Right cardiac atrium (tissue), 5 donors: ENCODE measurements around the gene PECR. TPM values are rescaled to one million over a fixed set of nuclear protein-coding genes. Genes with fewer than 3 reads are reported as not detected.

Experiments used
- ATAC-seq, 2 donors: fragments of 200-7000 bp; cut with Tn5 transposase; one replicate each; pipeline versions ENCODE4 v1.8.0 to v1.9.1; 2020; ENCODE audit warnings: moderate library complexity in 2 of 2, mild to moderate bottlenecking in 1 of 2
- DNase-seq, 3 donors: peaks; one replicate each; pipeline ENCODE4 v3.0.0-alpha.2; 2020
- H3K27ac ChIP-seq: one replicate; pipeline ENCODE4 v1.5.1; 2013; ENCODE audit warnings: mild to moderate bottlenecking, low read length, control low read depth, moderate library complexity
- H3K27me3 ChIP-seq: one replicate; pipeline ENCODE4 v1.6.1; 2013; ENCODE audit not compliant: control insufficient read depth, insufficient read depth
- H3K4me1 ChIP-seq: one replicate; pipeline ENCODE4 v1.6.1; 2013; ENCODE audit warnings: low read length; ENCODE audit not compliant: control insufficient read depth, insufficient read depth
- H3K4me3 ChIP-seq: one replicate; pipeline ENCODE4 v1.5.1; 2013; ENCODE audit warnings: low read length, control low read depth
- H3K9me3 ChIP-seq: one replicate; pipeline ENCODE4 v1.6.1; 2013; ENCODE audit warnings: low read length; ENCODE audit not compliant: control insufficient read depth
- WGBS: extraction: QIAGEN DNeasy Blood & Tissue Kit; methylation state at CpG from one replicate; pipeline ENCODE4 v1.1.7; 2013; 5-methylcytosine and 5-hydroxymethylcytosine counted together
- intact Hi-C, 4 donors: fragments of 100-400 bp; cut with DNase I; formaldehyde crosslinking; loops; one replicate each; pipeline versions ENCODE4 v1.11.0 to v1.14.0; 2022 to 2023
- polyA plus RNA-seq: library from polyadenylated mRNA; stranded (reverse); fragments of 200-250 nt; gene quantifications from one replicate; pipeline ENCODE4 v1.2.3, GENCODE V29; 2013
- total RNA-seq, 4 donors: library from RNA; stranded (reverse); fragmentation: NEBNext Ultra II Directional; extraction: Animal tissue kit (Norgen Biotek cat#: 25700); gene quantifications; one replicate each; pipeline ENCODE4 v1.2.1, GENCODE V29; 2021
- donor health status: healthy with polysubstance abuse.
- donor health status: DM: no; HTN: yes; CAD: no.
- donor health status: DM: no; HTN: no; CAD: no.
- donor health status: DM: no; HTN: yes; CAD: no; lungs with severe emphysema.
- donor health status: DM: yes; HTN: yes; CAD: no.

The PECR gene
- total and polyA plus RNA-seq, 5 donors, result 2.9 to 7.9 (median 5.3) TPM

GRCh38 chr2:216069028-216069427 is 12.6 kb downstream of the PECR start:
- intact Hi-C loops, result no loop called here
- no peak for ATAC-seq
- no peak for DNase-seq

GRCh38 chr2:216066230-216066629 is 15.4 kb downstream of the PECR start:
- intact Hi-C loops, result no loop called here
- WGBS, result 79% methylated on average over 5 of the region's 5 CpGs
- no peaks in the 10 kb centered on the region for H3K9me3 ChIP-seq
- DNase-seq (no peak), ATAC-seq (no peak)
- no peaks in the 10 kb centered on the region for H3K27me3 ChIP-seq
- H3K4me1 ChIP-seq, result no peaks in the 10 kb centered on the region
- no peak overlapping the region for H3K4me3 ChIP-seq
- no peak overlapping the region for H3K27ac ChIP-seq

More at GRCh38 chr2:216069028-216069427, 12.6 kb downstream of the PECR start:
- Histone ChIP-seq H3K4me3 (no peak overlapping the region), H3K9me3 (no peaks in the 10 kb centered on the region), H3K4me1 (no peaks in the 10 kb centered on the region), H3K27me3 (no peaks in the 10 kb centered on the region), H3K27ac (no peak overlapping the region)
- 89% methylated on average over 2 of the region's 2 CpGs for WGBS

- H3K4me1 ChIP-seq, result no peaks in the 10 kb centered on the region
- H3K27me3 ChIP-seq, result no peaks in the 10 kb centered on the region
- ATAC-seq (no peak), DNase-seq (no peak)
- no peaks in the 10 kb centered on the region for H3K9me3 ChIP-seq
- 82% methylated on average over 1 of the region's 1 CpG for WGBS
- no peak overlapping the region for H3K4me3 ChIP-seq
- H3K27ac ChIP-seq, result no peak overlapping the region
- intact Hi-C loops, result no loop called here
These were observed 16.9 kb downstream of the PECR start for GRCh38 chr2:216064665-216065064.

GRCh38 chr2:216064014-216064630 is 17.5 kb downstream of the PECR start:
- intact Hi-C loops, result no loop called here
- ATAC-seq (no peak), DNase-seq (no peak)
- Histone ChIP-seq H3K9me3 (no peaks in the 10 kb centered on the region), H3K4me3 (no peak overlapping the region), H3K27ac (no peak overlapping the region), H3K27me3 (no peaks in the 10 kb centered on the region), H3K4me1 (no peaks in the 10 kb centered on the region)
- WGBS, result 90% methylated on average over 2 of the region's 2 CpGs

DNA sequence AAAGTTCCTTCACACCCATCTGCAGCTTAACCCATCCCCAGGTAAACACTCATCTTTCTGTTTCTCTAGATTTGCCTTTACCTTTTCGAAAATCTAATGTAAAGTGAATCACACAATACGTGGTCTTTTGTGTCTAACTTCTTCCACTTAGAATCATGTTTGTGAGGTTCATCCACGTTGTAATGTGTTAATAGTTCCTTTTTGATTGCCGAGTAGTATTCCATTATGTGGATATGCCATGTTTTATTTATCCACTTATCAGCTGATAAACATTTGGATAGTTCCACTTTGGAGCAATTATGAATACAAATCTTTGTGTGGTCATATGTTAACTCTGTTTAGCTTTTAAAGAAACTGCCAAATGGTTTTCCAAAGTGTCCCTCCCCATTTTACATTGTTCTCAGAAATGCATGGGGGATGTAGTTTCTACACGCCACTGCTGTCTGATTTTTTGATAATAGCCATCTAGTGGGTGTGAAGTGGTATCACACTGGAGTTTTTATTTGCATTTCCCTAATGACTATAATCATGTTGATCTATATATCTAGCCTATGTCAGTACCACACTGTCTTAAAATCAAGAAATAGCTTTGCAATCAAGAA is 22.3 kb downstream of the PECR start:
- H3K4me3 ChIP-seq, result no peak overlapping the region
- no peaks in the 10 kb centered on the region for H3K4me1 ChIP-seq
- H3K27me3 ChIP-seq, result no peaks in the 10 kb centered on the region
- no peaks in the 10 kb centered on the region for H3K9me3 ChIP-seq
- H3K27ac ChIP-seq, result no peak overlapping the region
- intact Hi-C loops, result no loop called here
- WGBS, result 97% methylated on average over 5 of the region's 5 CpGs
- ATAC-seq (no peak), DNase-seq (no peak)

- intact Hi-C loops, result no loop called here
- DNase-seq (no peak), ATAC-seq (peak in 1 of 2 donors; percentile 41)
- Histone ChIP-seq H3K4me3 (no peak overlapping the region), H3K27ac (no peak overlapping the region), H3K27me3 (no peaks in the 10 kb centered on the region), H3K9me3 (no peaks in the 10 kb centered on the region), H3K4me1 (no peaks in the 10 kb centered on the region)
- 70% methylated on average over 7 of the region's 7 CpGs for WGBS
These were observed 23.9 kb downstream of the PECR start for GRCh38 chr2:216057688-216058193.

- Histone ChIP-seq H3K4me1 (no peaks in the 10 kb centered on the region), H3K27me3 (no peaks in the 10 kb centered on the region), H3K4me3 (no peak overlapping the region), H3K9me3 (no peaks in the 10 kb centered on the region), H3K27ac (no peak overlapping the region)
- ATAC-seq (no peak), DNase-seq (no peak)
- intact Hi-C loops, result no loop called here
- 75% methylated on average over 3 of the region's 3 CpGs for WGBS
These were observed 24.9 kb downstream of the PECR start for GRCh38 chr2:216056739-216057138.

DNA sequence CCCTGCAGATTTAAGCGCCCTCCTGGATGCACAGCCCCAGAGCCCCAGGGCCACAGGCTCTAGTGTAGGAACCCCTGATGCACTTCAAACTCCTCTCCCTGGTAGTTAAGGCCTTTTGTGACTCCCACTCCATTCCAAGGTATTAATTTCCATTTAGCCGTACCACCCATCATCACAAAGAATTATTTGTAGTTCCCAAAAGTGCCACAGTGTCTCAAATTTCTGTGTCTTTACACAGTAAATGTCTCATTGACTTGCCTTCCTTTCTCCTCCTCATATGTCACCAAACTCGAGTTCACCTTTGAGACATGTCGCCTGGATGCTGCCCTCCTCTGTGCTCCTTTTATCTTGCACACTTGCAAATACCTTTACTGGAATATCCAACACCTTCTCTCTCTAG is 25.9 kb downstream of the PECR start:
- Histone ChIP-seq H3K27me3 (no peaks in the 10 kb centered on the region), H3K9me3 (no peaks in the 10 kb centered on the region), H3K4me3 (no peak overlapping the region), H3K27ac (no peak overlapping the region), H3K4me1 (no peaks in the 10 kb centered on the region)
- ATAC-seq, result no peak
- intact Hi-C loops, result no loop called here
- DNase-seq, result no peak
- WGBS, result 90% methylated on average over 4 of the region's 4 CpGs

- intact Hi-C loops, result no loop called here
- Histone ChIP-seq H3K4me1 (no peaks in the 10 kb centered on the region), H3K27ac (no peak overlapping the region), H3K9me3 (no peaks in the 10 kb centered on the region), H3K27me3 (no peaks in the 10 kb centered on the region), H3K4me3 (no peak overlapping the region)
- DNase-seq (no peak), ATAC-seq (no peak)
- 96% methylated on average over 2 of the region's 2 CpGs for WGBS
These were observed 29.2 kb downstream of the PECR start for GRCh38 chr2:216052420-216052819.

GRCh38 chr2:216051350-216051749 is 30.3 kb downstream of the PECR start:
- intact Hi-C loops, result no loop called here
- H3K4me1 ChIP-seq, result no peaks in the 10 kb centered on the region
- no peak for DNase-seq

DNA sequence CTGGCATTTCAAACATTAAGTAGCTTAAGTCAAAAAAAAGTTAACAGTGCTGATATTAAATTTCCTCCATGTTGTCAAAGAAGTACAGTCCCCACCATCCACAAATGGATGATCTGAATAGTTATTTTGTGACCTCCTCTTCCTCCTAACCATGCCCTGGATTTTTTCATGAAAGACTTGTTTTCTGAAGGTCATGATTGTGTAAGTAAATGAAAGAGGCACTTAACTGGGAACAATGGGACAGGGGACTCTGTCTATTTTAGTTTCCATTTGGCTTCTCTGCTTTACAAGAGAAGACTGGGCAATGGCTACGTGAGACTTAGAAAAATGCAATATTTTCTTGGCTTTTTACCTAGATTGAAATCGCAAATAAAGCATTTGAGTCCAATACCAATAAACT is 32.2 kb downstream of the PECR start:
- WGBS, result 86% methylated on average over 2 of the region's 2 CpGs
- DNase-seq (no peak), ATAC-seq (no peak)
- H3K27ac ChIP-seq, result no peak overlapping the region
- no peak overlapping the region for H3K4me3 ChIP-seq
- H3K27me3 ChIP-seq, result no peaks in the 10 kb centered on the region
- intact Hi-C loops, result no loop called here
- H3K4me1 ChIP-seq, result no peaks in the 10 kb centered on the region
- no peaks in the 10 kb centered on the region for H3K9me3 ChIP-seq

More at GRCh38 chr2:216051350-216051749, 30.3 kb downstream of the PECR start:
- no peak overlapping the region for H3K27ac ChIP-seq
- WGBS, result 91% methylated on average over 3 of the region's 3 CpGs
- no peaks in the 10 kb centered on the region for H3K9me3 ChIP-seq
- no peak for ATAC-seq
- no peaks in the 10 kb centered on the region for H3K27me3 ChIP-seq
- H3K4me3 ChIP-seq, result no peak overlapping the region
